Measurements from ENCODE around the gene UCHL3. TPM values are rescaled to one million over a fixed set of nuclear protein-coding genes. Genes with fewer than 3 reads are reported as not detected.

UCHL3 gene
- total and polyA plus RNA-seq, 10 of the 15 experiments (the other 5 are each of a cell fraction or from before 2014, with no cell fraction given) = 52.5 to 179 (median 104) TPM

- Histone ChIP-seq H3K36me3 (ENCODE audit: control insufficient read depth in 2 of 2, insufficient read depth in 2 of 2, low read length in 1 of 2) (peaks cover 0 to 13% of the 10 kb centered on the region in 2 experiments; a peak in 2 of 4 replicates), H3K9me3 (replicated peaks; ENCODE audit: control insufficient read depth, insufficient read depth, low read length) (no peaks in the 10 kb centered on the region), H3K4me2 (ENCODE audit: control insufficient read depth, insufficient read depth) (no peak overlapping the region), H3K4me1 (ENCODE audit: control insufficient read depth, insufficient read depth, low read length) (no peaks in the 10 kb centered on the region), H3K27me3 (replicated peaks in 1 of 2; ENCODE audit: control insufficient read depth in 2 of 2, insufficient read depth in 2 of 2, low read length in 1 of 2) (no peaks in the 10 kb centered on the region), H3K27ac (ENCODE audit: control insufficient read depth, insufficient read depth) (no peak overlapping the region), H3K9ac (ENCODE audit: control insufficient read depth, insufficient read depth, low read length) (no peak overlapping the region), H2AFZ (ENCODE audit: control insufficient read depth, low read depth, low read length) (no peak overlapping the region), H4K20me1 (ENCODE audit: control insufficient read depth, insufficient read depth) (no peaks in the 10 kb centered on the region), H3K79me2 (ENCODE audit: control insufficient read depth, insufficient read depth, low read length) (no peaks in the 10 kb centered on the region), H3K4me3 (no peak overlapping the region)
- DNase-seq (ENCODE audit: low read depth, low spot score) (no peak), ATAC-seq (no peak), FAIRE-seq (no peak)
- ChIA-PET CTCF (interaction anchor here (1.0 kb wide), 2 partner anchors 106 to 303 kb away, joined by 3 read pairs; no protein-coding TSS in a partner anchor), SMC1A (ENCODE audit: uncharacterized antibody, unreplicated experiment) (interaction anchor here (0.6 kb wide), 1 partner anchor 202 kb away, joined by 3 read pairs; no protein-coding TSS in a partner anchor), POLR2A (no interaction called here), RAD21 (ENCODE audit: unreplicated experiment) (no interaction called here)
- intact Hi-C loops (cut with micrococcal nuclease; ENCODE audit: unreplicated experiment) = no loop called here
- no TSS peak for BruUV-seq (replicated peaks)
- in situ Hi-C loops (cut with MboI) = no loop called here
- TF ChIP-seq, protein P1, sequence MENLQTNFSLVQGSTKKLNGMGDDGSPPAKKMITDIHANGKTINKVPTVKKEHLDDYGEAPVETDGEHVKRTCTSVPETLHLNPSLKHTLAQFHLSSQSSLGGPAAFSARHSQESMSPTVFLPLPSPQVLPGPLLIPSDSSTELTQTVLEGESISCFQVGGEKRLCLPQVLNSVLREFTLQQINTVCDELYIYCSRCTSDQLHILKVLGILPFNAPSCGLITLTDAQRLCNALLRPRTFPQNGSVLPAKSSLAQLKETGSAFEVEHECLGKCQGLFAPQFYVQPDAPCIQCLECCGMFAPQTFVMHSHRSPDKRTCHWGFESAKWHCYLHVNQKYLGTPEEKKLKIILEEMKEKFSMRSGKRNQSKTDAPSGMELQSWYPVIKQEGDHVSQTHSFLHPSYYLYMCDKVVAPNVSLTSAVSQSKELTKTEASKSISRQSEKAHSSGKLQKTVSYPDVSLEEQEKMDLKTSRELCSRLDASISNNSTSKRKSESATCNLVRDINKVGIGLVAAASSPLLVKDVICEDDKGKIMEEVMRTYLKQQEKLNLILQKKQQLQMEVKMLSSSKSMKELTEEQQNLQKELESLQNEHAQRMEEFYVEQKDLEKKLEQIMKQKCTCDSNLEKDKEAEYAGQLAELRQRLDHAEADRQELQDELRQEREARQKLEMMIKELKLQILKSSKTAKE (IDR thresholded peaks at IDR 0.05; ENCODE audit: low read depth, poor library complexity, severe bottlenecking) = no peak
- TF ChIP-seq ZNF207 (IDR thresholded peaks at IDR 0.05; ENCODE audit: borderline replicate concordance) (no peak), USF2 (IDR thresholded peaks at IDR 0.05; ENCODE audit: borderline replicate concordance, low read depth, low read length) (no peak), MEF2B (IDR thresholded peaks at IDR 0.05; ENCODE audit: partially characterized antibody, poor library complexity, severe bottlenecking) (no peak), BRCA1 (IDR thresholded peaks at IDR 0.05; ENCODE audit: low read depth, low read length) (no peak), ZNF24 (IDR thresholded peaks at IDR 0.05) (no peak), RELB (IDR thresholded peaks at IDR 0.05; ENCODE audit: low read depth) (no peak), PML (IDR thresholded peaks at IDR 0.05; ENCODE audit: low read length) (no peak), IRF4 (IDR thresholded peaks at IDR 0.05; ENCODE audit: low read depth, low read length) (no peak), SRF (IDR thresholded peaks at IDR 0.05; ENCODE audit: low read depth in 2 of 2, low read length in 2 of 2) (no peak), SMAD1 (IDR thresholded peaks at IDR 0.05; ENCODE audit: low read depth, partially characterized antibody) (no peak), JUND (IDR thresholded peaks at IDR 0.05; ENCODE audit: low read depth, low read length) (no peak), NFYA (IDR thresholded peaks at IDR 0.05; ENCODE audit: borderline replicate concordance, low read depth, low read length) (no peak), JUNB (IDR thresholded peaks at IDR 0.05) (no peak), SMC3 (IDR thresholded peaks at IDR 0.05; ENCODE audit: borderline replicate concordance, low read length) (peak; percentile 22; the same call in 1 of the 2 replicates), FOS (IDR thresholded peaks at IDR 0.05; ENCODE audit: borderline replicate concordance, extremely low read depth, insufficient read length) (no peak), ASH2L (IDR thresholded peaks at IDR 0.05; ENCODE audit: borderline replicate concordance, low read depth) (no peak), TAF1 (IDR thresholded peaks at IDR 0.05; ENCODE audit: borderline replicate concordance, low read depth, low read length) (no peak)
- TF ChIP-seq, protein P2, sequence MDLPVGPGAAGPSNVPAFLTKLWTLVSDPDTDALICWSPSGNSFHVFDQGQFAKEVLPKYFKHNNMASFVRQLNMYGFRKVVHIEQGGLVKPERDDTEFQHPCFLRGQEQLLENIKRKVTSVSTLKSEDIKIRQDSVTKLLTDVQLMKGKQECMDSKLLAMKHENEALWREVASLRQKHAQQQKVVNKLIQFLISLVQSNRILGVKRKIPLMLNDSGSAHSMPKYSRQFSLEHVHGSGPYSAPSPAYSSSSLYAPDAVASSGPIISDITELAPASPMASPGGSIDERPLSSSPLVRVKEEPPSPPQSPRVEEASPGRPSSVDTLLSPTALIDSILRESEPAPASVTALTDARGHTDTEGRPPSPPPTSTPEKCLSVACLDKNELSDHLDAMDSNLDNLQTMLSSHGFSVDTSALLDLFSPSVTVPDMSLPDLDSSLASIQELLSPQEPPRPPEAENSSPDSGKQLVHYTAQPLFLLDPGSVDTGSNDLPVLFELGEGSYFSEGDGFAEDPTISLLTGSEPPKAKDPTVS (IDR thresholded peaks at IDR 0.05; ENCODE audit: low read depth, low read length) = no peak
Observed at GRCh38 chr13:75566658-75567057, 17.1 kb downstream of the UCHL3 start.
